ENCODE measurements around the gene SCG2. TPM values are rescaled to one million over a fixed set of nuclear protein-coding genes. Genes with fewer than 3 reads are reported as not detected.

SCG2 gene
- total RNA-seq, 1 experiment from 2014 or later = 14.0 TPM

- DNase-seq (ENCODE audit: low read depth) = peak; percentile 97
These were observed 25.3 kb downstream of the SCG2 start for GRCh38 chr2:223576873-223577272.

GRCh38 chr2:223570784-223571183 lies 31.4 kb downstream of the SCG2 start:
- no peak for DNase-seq (ENCODE audit: low read depth)

GRCh38 chr2:223566396-223566795 lies 35.8 kb downstream of the SCG2 start:
- no peak for DNase-seq (ENCODE audit: low read depth)

GRCh38 chr2:223563462-223563861 lies 38.7 kb downstream of the SCG2 start:
- peak; percentile 93 for DNase-seq (ENCODE audit: low read depth)

- peak; percentile 18 for DNase-seq (ENCODE audit: low read depth)
These were observed 40.1 kb downstream of the SCG2 start for GRCh38 chr2:223562078-223562477.

GRCh38 chr2:223560749-223561435 lies 41.3 kb downstream of the SCG2 start:
- DNase-seq (ENCODE audit: low read depth) = peak; percentile 59

GRCh38 chr2:223558970-223559369 lies 43.2 kb downstream of the SCG2 start:
- no peak for DNase-seq (ENCODE audit: low read depth)

- DNase-seq (ENCODE audit: low read depth) = no peak
These were observed 47.2 kb downstream of the SCG2 start for GRCh38 chr2:223554923-223555322.

GRCh38 chr2:223549215-223549614 lies 52.9 kb downstream of the SCG2 start:
- peak; percentile 99 for DNase-seq (ENCODE audit: low read depth)

GRCh38 chr2:223548194-223548593 lies 54.0 kb downstream of the SCG2 start:
- peak; percentile 7 for DNase-seq (ENCODE audit: low read depth)

Other genes with a start within 250 kb of the SCG2 start
- 3.0 and 5.4 TPM in 2 replicates for gene AP1S3, start 235.2 kb upstream of the SCG2 start, total RNA-seq (2014; rRNA removed; shearing (Covaris generic))

Measured in M059J (cell line).